GM11168 (cell line): ENCODE data around the gene PEX19.

Source experiments
- in situ Hi-C: fragments of 300-500 bp; cut with MboI; formaldehyde crosslinking; loops from one replicate; pipeline ENCODE4 v1.12.0; 2022; ENCODE audit warnings: low sequenced_read_pairs; ENCODE audit not compliant: unreplicated experiment

PEX19 gene

GRCh38 chr1:160244209-160244608, 40.7 kb downstream of the PEX19 start:
- in situ Hi-C loops = no loop called here

DNA sequence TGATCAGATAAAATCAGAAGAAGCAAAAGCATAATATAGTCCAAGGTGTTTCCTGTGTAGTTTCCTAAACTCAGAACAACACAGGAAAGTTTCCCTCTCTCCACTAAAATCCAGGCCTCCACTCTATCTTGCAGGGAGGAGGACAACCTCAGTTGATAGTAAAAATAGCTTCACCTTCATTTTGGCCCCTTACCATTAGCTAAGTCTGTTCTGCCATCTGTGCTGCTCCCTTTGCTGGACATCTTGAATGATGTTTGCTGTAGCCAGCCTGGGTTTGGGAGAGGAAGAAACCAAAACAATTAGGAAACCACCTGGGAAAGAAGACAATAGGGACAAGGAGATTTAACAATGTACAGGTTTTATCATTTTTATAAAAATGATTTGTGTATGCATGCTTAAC, 41.2 kb downstream of the PEX19 start:
- in situ Hi-C loops = no loop called here

DNA sequence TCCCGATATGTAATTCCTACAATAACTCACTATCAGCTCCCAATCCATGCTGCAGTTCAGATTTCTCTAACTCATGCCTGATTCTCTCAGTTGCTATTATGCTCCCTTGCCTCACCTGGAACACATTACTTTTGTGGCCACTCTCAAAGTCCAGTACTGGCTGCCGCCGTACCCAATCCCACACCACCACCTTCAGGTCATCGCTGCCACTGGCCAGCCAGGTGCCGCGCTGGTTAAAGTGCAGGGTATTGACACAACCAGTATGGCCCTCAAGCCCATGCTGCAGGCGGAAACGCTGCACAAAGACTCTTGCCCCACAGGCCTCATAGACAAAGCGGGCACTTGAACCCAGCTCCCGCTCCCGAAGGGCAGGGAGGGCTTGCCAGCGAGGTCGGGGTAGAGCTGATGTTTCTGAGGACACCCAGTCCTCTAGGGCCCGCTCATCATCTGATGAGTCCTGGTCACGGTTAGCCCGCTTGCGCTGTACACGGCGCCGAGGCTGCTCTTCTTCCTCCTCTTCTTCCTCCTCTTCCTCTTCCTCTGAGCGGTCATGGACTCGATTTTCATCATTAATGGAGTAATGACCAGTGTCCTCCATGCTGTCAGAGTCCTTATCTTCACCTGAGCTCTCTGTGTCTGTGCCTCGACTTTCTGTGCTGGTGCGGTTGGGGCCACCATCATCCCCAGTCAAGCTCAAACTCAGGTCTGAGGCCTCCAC, 45.2 kb downstream of the PEX19 start:
- in situ Hi-C loops = no loop called here

- in situ Hi-C loops = no loop called here
These were observed 46.5 kb downstream of the PEX19 start for GRCh38 chr1:160238408-160238807.

- in situ Hi-C loops = no loop called here
These were observed 47.4 kb downstream of the PEX19 start for GRCh38 chr1:160237558-160237957.

DNA sequence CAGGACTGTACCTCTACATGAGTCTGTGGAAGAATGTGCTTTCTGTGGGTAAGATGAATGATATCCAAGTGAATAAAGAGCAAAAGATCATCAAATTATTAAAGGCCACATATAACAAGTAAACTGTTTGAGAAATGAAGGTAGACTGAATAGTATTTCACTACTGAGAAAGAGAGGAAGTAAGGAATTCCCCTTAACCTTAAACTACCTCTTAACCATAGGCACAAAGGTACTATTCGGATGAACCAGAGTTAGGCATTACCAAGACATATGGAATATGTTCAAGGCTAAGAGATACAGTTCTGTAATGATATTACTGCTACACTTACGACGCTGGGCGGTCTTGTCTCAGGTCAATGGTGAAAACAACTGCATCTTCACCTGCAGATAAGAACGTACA, 48.1 kb downstream of the PEX19 start:
- in situ Hi-C loops = no loop called here

DNA sequence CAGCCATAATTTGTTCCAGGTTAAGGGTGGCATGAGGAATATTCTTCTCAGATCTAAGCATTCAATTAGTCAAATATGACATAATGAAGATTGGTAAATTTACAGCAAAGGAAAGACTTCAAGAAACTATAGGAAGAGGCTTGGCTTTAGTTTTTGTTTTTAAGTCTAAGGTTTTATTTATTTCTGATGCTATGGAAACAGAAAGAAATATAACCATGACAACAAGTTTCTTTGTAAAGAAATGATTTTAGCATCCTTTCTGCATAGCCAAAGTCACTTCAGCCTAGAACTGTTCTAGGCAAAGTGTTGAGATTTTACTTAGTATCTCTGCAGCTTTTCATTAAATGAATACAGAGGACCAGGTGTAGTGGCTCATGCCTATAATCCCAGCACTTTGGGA, 52.0 kb downstream of the PEX19 start:
- in situ Hi-C loops = no loop called here

- in situ Hi-C loops = no loop called here
These were observed 56.5 kb downstream of the PEX19 start for GRCh38 chr1:160228431-160228830.

- in situ Hi-C loops = no loop called here
These were observed 57.4 kb downstream of the PEX19 start for GRCh38 chr1:160227561-160227960.

GRCh38 chr1:160227034-160227433, 57.9 kb downstream of the PEX19 start:
- in situ Hi-C loops = no loop called here
